Heart left ventricle (tissue), 16 donors: Measurements from ENCODE around the gene MED25. TPM values are rescaled to one million over a fixed set of nuclear protein-coding genes. Genes with fewer than 3 reads are reported as not detected.

Experiments
- ATAC-seq, 4 donors: fragments of 200-7000 bp; cut with Tn5 transposase; one replicate each; pipeline ENCODE4 v1.9.1; 2020 to 2022; ENCODE audit warnings: moderate library complexity in 4 of 4, mild to moderate bottlenecking in 3 of 4, moderate number of reproducible peaks in 1 of 4
- DNase-seq, 5 donors: peaks; one replicate each; pipeline ENCODE4 v3.0.0-alpha.2; 2020
- H3K27ac ChIP-seq, 12 donors: fragments of 200-600 bp; sonication (generic) in 4 of 12; one replicate each; pipeline versions ENCODE4 v1.5.0 to v1.8.0; 2016 to 2022; ENCODE audit warnings: mild to moderate bottlenecking in 2 of 12
- H3K27me3 ChIP-seq, 9 donors: fragments of 200-600 bp; sonication (generic) in 2 of 9; one replicate each; pipeline versions ENCODE4 v1.5.1 to v1.8.0; 2016 to 2022; ENCODE audit warnings: mild to moderate bottlenecking in 3 of 9
- H3K36me3 ChIP-seq, 9 donors: fragments of 200-600 bp; sonication (generic) in 2 of 9; one replicate each; pipeline versions ENCODE4 v1.5.0 to v1.8.0; 2018 to 2022; ENCODE audit warnings: mild to moderate bottlenecking in 2 of 9
- H3K4me1 ChIP-seq, 12 donors: fragments of 200-600 bp; sonication (generic) in 4 of 12; one replicate each; pipeline versions ENCODE4 v1.5.0 to v1.8.0; 2016 to 2022; ENCODE audit warnings: mild to moderate bottlenecking in 3 of 12
- H3K4me3 ChIP-seq, 12 donors: fragments of 200-600 bp; sonication (generic) in 4 of 12; one replicate each; pipeline versions ENCODE4 v1.5.0 to v1.8.0; 2017 to 2022; ENCODE audit warnings: mild to moderate bottlenecking in 9 of 12, moderate library complexity in 4 of 12
- H3K9me3 ChIP-seq, 12 donors: fragments of 200-600 bp; sonication (generic) in 4 of 12; one replicate each; pipeline versions ENCODE4 v1.5.0 to v1.8.0; 2016 to 2022; ENCODE audit warnings: mild to moderate bottlenecking in 1 of 12
- CTCF ChIP-seq, 12 donors: fragments of 200-600 bp; sonication (generic) in 4 of 12; IDR thresholded peaks; one replicate each; pipeline versions ENCODE4 v1.5.0 to v1.8.0; 2018 to 2022; ENCODE audit warnings: antibody characterized with exemption in 12 of 12, mild to moderate bottlenecking in 5 of 12
- POLR2A ChIP-seq, 2 donors: fragments of 450-650 bp; IDR thresholded peaks; one replicate each; pipeline ENCODE4 v1.6.1; 2017; ENCODE audit warnings: antibody characterized with exemption in 2 of 2, mild to moderate bottlenecking in 2 of 2, moderate library complexity in 2 of 2
- WGBS, 4 donors: extraction: QIAGEN DNeasy Blood & Tissue Kit in 2 of 4; methylation state at CpG; one replicate each; pipeline versions ENCODE4 v1.1.5 to v1.1.7; 2013 to 2018; 5-methylcytosine and 5-hydroxymethylcytosine counted together
- intact Hi-C, 10 donors: fragments of 100-400 bp; cut with DNase I; formaldehyde crosslinking; loops; one replicate each; pipeline versions ENCODE4 v1.11.1 to v1.14.2; 2022
- polyA plus RNA-seq, 2 donors: library from polyadenylated mRNA; stranded (reverse); fragments of 200-250 nt; gene quantifications; one replicate each; pipeline ENCODE4 v1.2.3, GENCODE V29; 2013
- total RNA-seq, 9 donors: library from RNA; depleted of rRNA in 2 of 9; stranded (reverse); fragments of >200 nt in 2 of 9; fragmentation: NEBNext Ultra II Directional in 3 of 9; extraction: Animal tissue kit (Norgen Biotek cat#: 25700) in 3 of 9; gene quantifications; one replicate each; pipeline versions ENCODE4 v1.1.0 to v1.2.4, GENCODE V29; 2016 to 2023
- donor health status: ischemic (EF 13 %, LVEDD 7.1; RV severe dilation, severe dysfunction).
- donor health status: healthy with polysubstance abuse.
- donor health status: DM: no; HTN: yes; CAD: no.
- donor health status: DM: no; HTN: no; CAD: no.
- donor health status: ischemic (EF 25% LVEDD 6.9; RV normal size, moderate dysfunction).
- donor health status: ischemic (EF 25% LVEDD 5.7; RV mildly dilated, moderate dysfunction).
- donor health status: healthy.
- donor health status: DM: yes; HTN: yes; CAD: no.
- donor health status: ischemic (EF 35%, LVEDD 5.7; RV mildly dilated, moderate dysfunction).
- donor health status: nonischemic (EF 11% LVEDD 7.7; RV severe dilation, severe dysfunction).
- donor health status: DM: yes; HTN: yes; CAD: no.
- donor health status: PGD.
- donor health status: ischemic (EF 29% LVEDD 5.4; RV normal size, mild dysfunction).
- donor health status: nonischemic (EF 23%, LVEDD 6.1; RV moderate dilation, normal function).

Gene MED25
- total and polyA plus RNA-seq, 11 donors: 44.1 to 119 (median 54.7) TPM

- peaks cover 2 to 34% (median 16%) of the 10 kb centered on the region in 12 donors for H3K4me1 ChIP-seq
Observed at GRCh38 chr19:49857061-49857837, 39.2 kb downstream of the MED25 start.

DNA sequence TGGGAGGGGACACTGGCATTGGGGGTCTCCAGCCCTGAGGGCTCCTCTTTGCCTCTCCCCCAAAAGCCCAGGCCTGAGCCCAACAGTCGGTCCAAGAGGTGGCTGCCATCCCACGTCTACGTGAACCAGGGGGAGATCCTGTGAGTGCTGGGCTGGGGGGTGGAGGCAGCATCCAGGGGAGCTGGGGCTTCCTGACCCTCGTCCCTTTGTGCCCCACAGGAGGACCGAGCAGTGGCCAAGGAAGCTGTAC is 39.7 kb downstream of the MED25 start:
- no peak overlapping the region for H3K27ac ChIP-seq
- WGBS, 4 donors: 62 to 87% (median 85%) methylated on average over 2 to 5 of the region's 5 CpGs; no CpG with 5 or more reads in 1 of the 4 donors
- H3K4me1 ChIP-seq: peaks cover 0 to 34% (median 10%) of the 10 kb centered on the region in 12 donors
- no peak overlapping the region for H3K4me3 ChIP-seq
- ATAC-seq: no peak
- peak in 1 of 5 donors; percentile 22 for DNase-seq
- TF ChIP-seq CTCF (IDR thresholded peaks at IDR 0.05): no peak
- TF ChIP-seq POLR2A (IDR thresholded peaks at IDR 0.05): no peak
- no peaks in the 10 kb centered on the region for H3K27me3 ChIP-seq
- intact Hi-C loops: loop anchor here in 2 of 10 donors (5.0 kb wide), 1 partner anchor 35 kb away; no protein-coding TSS in a partner anchor
- H3K9me3 ChIP-seq: no peaks in the 10 kb centered on the region
- H3K36me3 ChIP-seq: peaks cover 0 to 82% (median 75%) of the 10 kb centered on the region in 9 donors

More at GRCh38 chr19:49857061-49857837, 39.2 kb downstream of the MED25 start:
- H3K9me3 ChIP-seq: no peaks in the 10 kb centered on the region
- DNase-seq (peak in 1 of 5 donors; percentile 27), ATAC-seq (no peak)
- intact Hi-C loops: loop anchor here in 2 of 10 donors (5.0 kb wide), 1 partner anchor 35 kb away; no protein-coding TSS in a partner anchor
- H3K27ac ChIP-seq: no peak overlapping the region
- 90 to 93% (median 92%) methylated on average over 19 to 26 of the region's 26 CpGs for WGBS, 4 donors
- H3K27me3 ChIP-seq: no peaks in the 10 kb centered on the region
- peaks cover 0 to 79% (median 74%) of the 10 kb centered on the region in 9 donors for H3K36me3 ChIP-seq
- TF ChIP-seq POLR2A (IDR thresholded peaks at IDR 0.05) (no peak), CTCF (IDR thresholded peaks at IDR 0.05) (no peak)
- no peak overlapping the region for H3K4me3 ChIP-seq

- no peak overlapping the region for H3K4me3 ChIP-seq
- intact Hi-C loops: loop anchor here in 2 of 10 donors (5.0 kb wide), 1 partner anchor 36 kb away; no protein-coding TSS in a partner anchor
- peaks cover 0 to 29% (median 6%) of the 10 kb centered on the region in 12 donors for H3K4me1 ChIP-seq
- TF ChIP-seq POLR2A (IDR thresholded peaks at IDR 0.05) (no peak), CTCF (IDR thresholded peaks at IDR 0.05) (no peak)
- no peaks in the 10 kb centered on the region for H3K27me3 ChIP-seq
- no peaks in the 10 kb centered on the region for H3K9me3 ChIP-seq
- peak in 1 of 4 donors; percentile 1 for ATAC-seq
- peaks cover 0 to 88% (median 80%) of the 10 kb centered on the region in 9 donors for H3K36me3 ChIP-seq
- no peak overlapping the region for H3K27ac ChIP-seq
- WGBS, 4 donors: 83 to 88% (median 87%) methylated on average over 24 to 37 of the region's 37 CpGs
- DNase-seq: peak in 1 of 5 donors; percentile 22
Observed at GRCh38 chr19:49858088-49858985, 40.2 kb downstream of the MED25 start.
